Suprapubic skin (tissue), 4 donors: ENCODE data around the gene CHIA. TPM values are rescaled to one million over a fixed set of nuclear protein-coding genes. Genes with fewer than 3 reads are reported as not detected.
"Not testable (repeated sequence)": the region's sequence is repeated elsewhere in the genome, so short reads cannot be mapped to it uniquely, and the experiment has no call there.

Source experiments
- DNase-seq, 2 donors: peaks; one replicate each; pipeline ENCODE4 v3.0.0-alpha.2; 2019; ENCODE audit warnings: low spot score in 2 of 2
- H3K27ac ChIP-seq: fragments of 200-600 bp; sonication (generic); one replicate; pipeline ENCODE4 v1.5.1; 2019
- H3K27me3 ChIP-seq: fragments of 200-600 bp; sonication (generic); one replicate; pipeline ENCODE4 v1.5.1; 2019
- H3K36me3 ChIP-seq: fragments of 200-600 bp; sonication (generic); one replicate; pipeline ENCODE4 v1.5.1; 2019
- H3K4me1 ChIP-seq: fragments of 200-600 bp; sonication (generic); one replicate; pipeline ENCODE4 v1.5.1; 2019
- H3K4me3 ChIP-seq: fragments of 200-600 bp; sonication (generic); one replicate; pipeline ENCODE4 v1.5.1; 2019; ENCODE audit warnings: mild to moderate bottlenecking
- H3K9me3 ChIP-seq: fragments of 200-600 bp; sonication (generic); one replicate; pipeline ENCODE4 v1.5.1; 2019
- EP300 ChIP-seq: sonication (generic); formaldehyde crosslinking; IDR thresholded peaks from one replicate; pipeline ENCODE4 v1.6.1; 2017; ENCODE audit warnings: antibody characterized with exemption
- POLR2A ChIP-seq, 2 donors: fragments of 450-650 bp; IDR thresholded peaks; one replicate each; pipeline ENCODE4 v1.6.1; 2017; ENCODE audit warnings: antibody characterized with exemption in 2 of 2, mild to moderate bottlenecking in 2 of 2, moderate library complexity in 2 of 2
- POLR2AphosphoS5 ChIP-seq, 3 donors: sonication (generic); formaldehyde crosslinking; IDR thresholded peaks; one replicate each; pipeline ENCODE4 v1.6.1; 2017; ENCODE audit warnings: antibody characterized with exemption in 3 of 3
- WGBS: methylation state at CpG from one replicate; pipeline ENCODE4 v1.1.5; 2018; 5-methylcytosine and 5-hydroxymethylcytosine counted together
- total RNA-seq, 4 donors: library from RNA; depleted of rRNA; stranded (reverse); fragments of >200 nt; gene quantifications; one replicate each; pipeline ENCODE4 v1.1.0, GENCODE V29; 2016
- TF ChIP-seq, protein P1 (sequence below), 2 donors: fragments of 200-600 bp in 1 of 2; fragments of 450-650 bp in 1 of 2; sonication (generic) in 1 of 2; IDR thresholded peaks; one replicate each; pipeline ENCODE4 v1.5.1; 2016 to 2019; ENCODE audit warnings: antibody characterized with exemption in 2 of 2, mild to moderate bottlenecking in 1 of 2, moderate library complexity in 1 of 2

CHIA gene
- total RNA-seq, 4 donors from 2014 or later, result not detected

DNA sequence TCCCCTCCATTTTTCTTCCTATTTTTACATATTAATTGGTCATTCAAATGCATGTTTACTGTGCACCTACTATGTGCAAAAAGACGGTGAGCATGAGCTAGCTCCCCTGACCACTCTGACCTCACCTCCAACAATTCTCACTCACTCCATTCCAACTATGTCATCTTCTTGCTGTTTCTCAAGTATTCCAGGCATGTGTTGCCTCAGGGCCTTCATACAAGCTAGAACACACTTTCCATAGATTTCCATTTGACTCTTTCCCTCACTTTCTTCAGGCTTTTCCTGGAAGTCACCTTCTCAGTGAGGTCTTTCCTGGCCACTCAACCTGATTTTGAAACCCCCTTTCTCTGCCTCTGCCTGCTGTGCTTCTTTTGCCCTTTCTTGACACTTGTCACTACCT is 32.6 kb downstream of the CHIA start:
- Histone ChIP-seq H3K27me3 (no peaks in the 10 kb centered on the region), H3K36me3 (no peaks in the 10 kb centered on the region), H3K9me3 (peaks cover 4% of the 10 kb centered on the region), H3K4me1 (no peaks in the 10 kb centered on the region), H3K4me3 (no peak overlapping the region), H3K27ac (no peak overlapping the region)
- 52% methylated on average over 1 of the region's 1 CpG for WGBS
- DNase-seq, result no peak
- TF ChIP-seq EP300 (no peak), POLR2AphosphoS5 (IDR thresholded peaks at IDR 0.05) (no peak), POLR2A (IDR thresholded peaks at IDR 0.05) (no peak)
- TF ChIP-seq, protein P1, sequence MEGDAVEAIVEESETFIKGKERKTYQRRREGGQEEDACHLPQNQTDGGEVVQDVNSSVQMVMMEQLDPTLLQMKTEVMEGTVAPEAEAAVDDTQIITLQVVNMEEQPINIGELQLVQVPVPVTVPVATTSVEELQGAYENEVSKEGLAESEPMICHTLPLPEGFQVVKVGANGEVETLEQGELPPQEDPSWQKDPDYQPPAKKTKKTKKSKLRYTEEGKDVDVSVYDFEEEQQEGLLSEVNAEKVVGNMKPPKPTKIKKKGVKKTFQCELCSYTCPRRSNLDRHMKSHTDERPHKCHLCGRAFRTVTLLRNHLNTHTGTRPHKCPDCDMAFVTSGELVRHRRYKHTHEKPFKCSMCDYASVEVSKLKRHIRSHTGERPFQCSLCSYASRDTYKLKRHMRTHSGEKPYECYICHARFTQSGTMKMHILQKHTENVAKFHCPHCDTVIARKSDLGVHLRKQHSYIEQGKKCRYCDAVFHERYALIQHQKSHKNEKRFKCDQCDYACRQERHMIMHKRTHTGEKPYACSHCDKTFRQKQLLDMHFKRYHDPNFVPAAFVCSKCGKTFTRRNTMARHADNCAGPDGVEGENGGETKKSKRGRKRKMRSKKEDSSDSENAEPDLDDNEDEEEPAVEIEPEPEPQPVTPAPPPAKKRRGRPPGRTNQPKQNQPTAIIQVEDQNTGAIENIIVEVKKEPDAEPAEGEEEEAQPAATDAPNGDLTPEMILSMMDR (IDR thresholded peaks at IDR 0.05), result no peak

DNA sequence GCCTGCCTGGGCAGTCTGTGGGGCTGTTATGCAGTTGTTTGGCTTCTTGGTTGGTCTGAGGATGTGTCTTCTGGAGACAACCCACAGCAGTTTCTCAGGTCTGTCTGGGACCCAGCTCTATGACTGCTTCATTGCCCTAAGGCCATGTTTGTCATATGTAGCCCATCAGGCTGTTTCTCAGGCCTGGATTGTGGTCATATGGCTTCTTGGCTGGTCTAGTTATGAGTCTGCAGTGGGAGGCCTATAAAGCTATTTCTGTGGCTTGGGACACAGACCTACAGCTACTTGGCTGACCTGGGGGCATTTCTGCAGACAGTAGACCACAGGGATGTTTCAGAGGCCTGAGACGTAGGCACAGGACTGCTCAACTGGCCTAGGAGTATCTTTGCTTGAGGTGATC is 41.5 kb downstream of the CHIA start:
- no peaks in the 10 kb centered on the region for H3K27me3 ChIP-seq
- no peak overlapping the region for H3K4me3 ChIP-seq
- H3K27ac ChIP-seq, result no peak overlapping the region
- no peak for DNase-seq
- peaks cover 4% of the 10 kb centered on the region for H3K9me3 ChIP-seq
- TF ChIP-seq POLR2AphosphoS5 (IDR thresholded peaks at IDR 0.05) (no peak), EP300 (no peak), POLR2A (IDR thresholded peaks at IDR 0.05) (no peak)
- TF ChIP-seq, protein P1 (IDR thresholded peaks at IDR 0.05), result no peak
- WGBS, result 86% methylated on average over 1 of the region's 1 CpG
- no peaks in the 10 kb centered on the region for H3K36me3 ChIP-seq
- no peaks in the 10 kb centered on the region for H3K4me1 ChIP-seq

GRCh38 chr1:111334169-111334568 is 43.5 kb downstream of the CHIA start:
- TF ChIP-seq, protein P1 (IDR thresholded peaks at IDR 0.05), result peak; percentile 42 to 52
- TF ChIP-seq EP300 (no peak), POLR2A (IDR thresholded peaks at IDR 0.05) (no peak), POLR2AphosphoS5 (IDR thresholded peaks at IDR 0.05) (no peak)
- 56% methylated on average over 2 of the region's 2 CpGs for WGBS
- no peaks in the 10 kb centered on the region for H3K4me1 ChIP-seq
- no peaks in the 10 kb centered on the region for H3K36me3 ChIP-seq
- H3K27me3 ChIP-seq, result no peaks in the 10 kb centered on the region
- no peak overlapping the region for H3K4me3 ChIP-seq
- DNase-seq, result no peak
- H3K27ac ChIP-seq, result no peak overlapping the region
- no peaks in the 10 kb centered on the region for H3K9me3 ChIP-seq

DNA sequence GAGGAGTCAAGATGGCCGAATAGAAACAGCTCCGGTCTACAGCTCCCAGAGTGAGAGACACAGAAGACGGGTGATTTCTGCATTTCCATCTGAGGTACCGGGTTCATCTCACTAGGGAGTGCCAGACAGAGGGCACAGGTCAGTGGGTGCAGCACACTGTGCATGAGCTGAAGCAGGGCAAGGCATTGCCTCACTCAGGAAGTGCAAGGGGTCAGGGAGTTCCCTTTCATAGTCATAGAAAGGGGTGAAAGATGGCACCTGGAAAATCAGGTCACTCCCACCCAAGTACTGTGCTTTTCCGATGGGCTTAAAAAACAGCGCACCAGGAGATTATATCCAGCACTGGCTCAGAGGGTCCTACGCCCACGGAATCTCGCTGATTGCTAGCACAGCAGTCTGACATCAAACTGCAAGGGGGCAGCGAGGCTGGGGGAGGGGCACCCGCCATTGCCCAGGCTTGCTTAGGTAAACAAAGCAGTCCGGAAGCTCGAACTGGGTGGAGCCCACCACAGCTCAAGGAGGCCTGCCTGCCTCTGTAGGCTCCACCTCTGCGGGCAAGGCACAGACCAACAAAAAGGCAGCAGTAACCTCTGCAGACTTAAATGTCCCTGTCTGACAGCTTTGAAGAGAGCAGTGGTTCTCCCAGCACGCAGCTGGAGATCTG is 44.7 kb downstream of the CHIA start:
- not testable (repeated sequence) for H3K27me3 ChIP-seq, H3K4me3 ChIP-seq, H3K36me3 ChIP-seq, H3K27ac ChIP-seq, H3K9me3 ChIP-seq, DNase-seq, H3K4me1 ChIP-seq
- 83% methylated on average over 5 of the region's 15 CpGs for WGBS

DNA sequence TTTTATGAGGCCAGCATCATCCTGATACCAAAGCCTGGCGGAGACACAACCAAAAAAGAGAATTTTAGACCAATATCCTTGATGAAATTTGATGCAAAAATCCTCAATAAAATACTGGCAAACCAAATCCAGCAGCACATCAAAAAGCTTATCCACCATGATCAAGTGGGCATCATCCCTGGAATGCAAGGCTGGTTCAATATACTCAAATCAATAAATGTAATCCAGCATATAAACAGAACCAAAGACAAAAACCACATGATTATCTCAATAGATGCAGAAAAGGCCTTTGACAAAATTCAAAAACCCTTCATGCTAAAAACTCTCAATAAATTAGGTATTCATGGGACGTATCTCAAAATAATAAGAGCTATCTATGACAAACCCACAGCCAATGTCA is 48.2 kb downstream of the CHIA start:
- H3K27me3 ChIP-seq, H3K9me3 ChIP-seq, H3K4me3 ChIP-seq, H3K27ac ChIP-seq, DNase-seq, H3K36me3 ChIP-seq, H3K4me1 ChIP-seq: not testable (repeated sequence)
- 88% methylated on average over 2 of the region's 2 CpGs for WGBS

DNA sequence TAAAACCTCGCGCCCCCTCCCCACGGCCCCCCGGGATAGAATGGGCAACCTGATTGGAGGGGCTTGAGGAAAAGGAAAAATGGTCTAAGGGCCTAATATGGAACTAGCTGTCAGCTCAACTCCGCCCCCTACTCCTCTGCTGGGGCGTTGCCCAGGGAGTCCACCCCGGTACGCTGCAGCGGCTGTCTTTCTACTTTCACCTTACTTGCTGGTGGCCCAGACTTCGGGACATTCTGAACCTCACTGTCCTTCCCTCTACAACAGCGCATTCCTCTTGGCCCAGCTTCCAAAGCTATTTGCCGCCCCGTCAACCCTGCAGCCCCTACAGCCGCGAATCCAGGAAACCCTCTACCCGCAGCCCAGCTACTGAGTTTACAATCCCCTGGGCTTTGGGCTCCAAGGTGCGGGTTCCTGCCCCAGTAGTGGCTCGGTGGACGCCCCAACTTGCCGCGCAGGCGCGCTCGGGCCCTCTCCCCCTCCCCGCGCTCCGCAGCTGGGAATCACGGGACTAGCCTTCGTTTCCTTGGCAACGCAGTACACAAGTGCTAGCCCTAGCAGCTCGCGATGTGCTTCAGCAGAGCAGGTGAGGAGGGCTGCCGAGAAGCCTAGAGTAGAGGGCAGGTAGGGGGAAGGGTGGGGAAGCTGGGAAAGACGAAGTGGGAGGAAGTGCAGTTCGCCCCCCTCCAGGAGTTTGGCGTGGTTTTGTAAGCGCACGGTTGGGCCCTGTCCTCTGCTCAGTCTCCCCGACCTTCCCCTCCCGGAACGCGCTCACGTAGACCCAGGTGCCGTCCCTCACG is 55.6 kb downstream of the CHIA start:
- no peaks in the 10 kb centered on the region for H3K9me3 ChIP-seq
- H3K4me3 ChIP-seq, result peak overlapping the region; percentile 71
- peaks cover 14% of the 10 kb centered on the region for H3K4me1 ChIP-seq
- H3K36me3 ChIP-seq, result no peaks in the 10 kb centered on the region
- DNase-seq, result peak; percentile 89 to 93
- TF ChIP-seq POLR2AphosphoS5 (IDR thresholded peaks at IDR 0.05), result no peak
- TF ChIP-seq, protein P1 (IDR thresholded peaks at IDR 0.05), result no peak
- no peak for TF ChIP-seq EP300
- TF ChIP-seq POLR2A (IDR thresholded peaks at IDR 0.05), result peak in 1 of 2 donors; percentile 25
- no peaks in the 10 kb centered on the region for H3K27me3 ChIP-seq
- WGBS, result 8% methylated on average over 21 of the region's 45 CpGs
- peak overlapping the region; percentile 60 for H3K27ac ChIP-seq
